ENCODE results near the gene OBSCN.

OBSCN gene

GRCh38 chr1:228161362-228161761, 46.5 kb upstream of the OBSCN start:
- TF ChIP-seq FOXA1 (IDR thresholded peaks at IDR 0.05) (no peak), FOXK2 (IDR thresholded peaks at IDR 0.05) (no peak), HDGF (IDR thresholded peaks at IDR 0.05; ENCODE audit: borderline replicate concordance) (no peak), SP1 (IDR thresholded peaks at IDR 0.05) (no peak), LEF1 (IDR thresholded peaks at IDR 0.05; ENCODE audit: borderline replicate concordance) (no peak), SUZ12 (IDR thresholded peaks at IDR 0.05) (no peak), NFRKB (IDR thresholded peaks at IDR 0.05) (no peak), BHLHE40 (IDR thresholded peaks at IDR 0.05; ENCODE audit: borderline replicate concordance) (no peak), FOXM1 (IDR thresholded peaks at IDR 0.05; ENCODE audit: borderline replicate concordance) (no peak), L3MBTL2 (conservative IDR thresholded peaks at IDR 0.05) (no peak), ELF4 (IDR thresholded peaks at IDR 0.05) (no peak)
- TF ChIP-seq, protein P1, sequence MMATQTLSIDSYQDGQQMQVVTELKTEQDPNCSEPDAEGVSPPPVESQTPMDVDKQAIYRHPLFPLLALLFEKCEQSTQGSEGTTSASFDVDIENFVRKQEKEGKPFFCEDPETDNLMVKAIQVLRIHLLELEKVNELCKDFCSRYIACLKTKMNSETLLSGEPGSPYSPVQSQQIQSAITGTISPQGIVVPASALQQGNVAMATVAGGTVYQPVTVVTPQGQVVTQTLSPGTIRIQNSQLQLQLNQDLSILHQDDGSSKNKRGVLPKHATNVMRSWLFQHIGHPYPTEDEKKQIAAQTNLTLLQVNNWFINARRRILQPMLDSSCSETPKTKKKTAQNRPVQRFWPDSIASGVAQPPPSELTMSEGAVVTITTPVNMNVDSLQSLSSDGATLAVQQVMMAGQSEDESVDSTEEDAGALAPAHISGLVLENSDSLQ (IDR thresholded peaks at IDR 0.05): no peak
- ChIA-PET CTCF (interaction anchor here (0.6 kb wide), 1 partner anchor 31 kb away, joined by 4 read pairs; no protein-coding TSS in a partner anchor), POLR2A (interaction anchor here (1.0 kb wide), 1 partner anchor 30 kb away, joined by 4 read pairs; no protein-coding TSS in a partner anchor)
- no peak for DNase-seq (ENCODE audit: extremely low spot score)

- ChIA-PET CTCF (no interaction called here), POLR2A (interaction anchor here (1.0 kb wide), 1 partner anchor 31 kb away, joined by 4 read pairs; no protein-coding TSS in a partner anchor)
- DNase-seq (ENCODE audit: extremely low spot score): no peak
- TF ChIP-seq SP1 (IDR thresholded peaks at IDR 0.05) (no peak), FOXK2 (IDR thresholded peaks at IDR 0.05) (no peak), SUZ12 (IDR thresholded peaks at IDR 0.05) (no peak), TARDBP (IDR thresholded peaks at IDR 0.05) (no peak), CTBP1 (IDR thresholded peaks at IDR 0.05; ENCODE audit: borderline replicate concordance) (no peak), ZNF384 (IDR thresholded peaks at IDR 0.05) (no peak), HDGF (IDR thresholded peaks at IDR 0.05; ENCODE audit: borderline replicate concordance) (no peak), BHLHE40 (IDR thresholded peaks at IDR 0.05; ENCODE audit: borderline replicate concordance) (no peak), FOXA1 (IDR thresholded peaks at IDR 0.05) (no peak), FOXM1 (IDR thresholded peaks at IDR 0.05; ENCODE audit: borderline replicate concordance) (no peak), L3MBTL2 (conservative IDR thresholded peaks at IDR 0.05) (no peak), ELF4 (IDR thresholded peaks at IDR 0.05) (no peak), LEF1 (IDR thresholded peaks at IDR 0.05; ENCODE audit: borderline replicate concordance) (no peak), NFRKB (IDR thresholded peaks at IDR 0.05) (no peak), ARNT (IDR thresholded peaks at IDR 0.05) (no peak)
- TF ChIP-seq, protein P1 (IDR thresholded peaks at IDR 0.05): no peak
Measured at GRCh38 chr1:228161866-228162265, 46.0 kb upstream of the OBSCN start.

DNA sequence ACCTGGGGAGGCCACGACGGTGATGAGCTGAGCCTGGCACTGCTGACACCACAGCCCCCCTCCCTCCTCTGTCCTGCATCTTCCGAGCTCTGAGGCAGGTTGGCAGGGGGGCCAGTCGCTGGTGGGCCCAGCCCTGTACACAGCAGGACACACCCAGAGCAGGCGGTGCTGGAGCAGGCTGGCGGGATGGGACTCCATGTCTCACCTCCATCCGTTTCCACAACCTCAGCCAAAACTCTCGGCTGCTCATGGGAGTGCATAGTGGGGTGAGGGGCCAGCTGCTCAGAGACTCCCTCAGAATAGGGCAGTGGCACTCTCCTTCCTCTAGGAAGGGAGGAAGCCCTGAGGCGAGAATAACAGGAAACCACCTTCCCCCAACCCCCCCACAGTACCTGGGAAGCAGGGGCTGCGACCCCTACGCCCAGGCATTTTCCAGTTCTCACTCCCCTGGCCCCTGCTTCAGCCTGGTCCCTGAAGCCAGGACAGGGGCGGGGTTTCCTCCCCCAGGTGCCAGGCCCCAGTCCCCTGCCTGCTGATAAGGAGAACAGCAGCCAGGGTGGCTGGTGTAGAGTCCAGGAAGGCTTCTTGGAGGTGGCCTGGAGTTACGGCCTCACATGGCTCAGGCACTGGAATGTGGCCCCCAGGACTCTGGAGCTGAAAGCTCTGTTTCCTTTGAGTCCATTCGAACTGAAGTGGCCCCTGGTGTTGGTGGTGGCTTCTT, 45.4 kb upstream of the OBSCN start:
- CTCF ChIA-PET: no interaction called here
- DNase-seq (ENCODE audit: extremely low spot score): no peak
- TF ChIP-seq ZNF384 (IDR thresholded peaks at IDR 0.05) (no peak), LEF1 (IDR thresholded peaks at IDR 0.05; ENCODE audit: borderline replicate concordance) (no peak), FOXM1 (IDR thresholded peaks at IDR 0.05; ENCODE audit: borderline replicate concordance) (no peak), HDGF (IDR thresholded peaks at IDR 0.05; ENCODE audit: borderline replicate concordance) (no peak), CTBP1 (IDR thresholded peaks at IDR 0.05; ENCODE audit: borderline replicate concordance) (no peak), BHLHE40 (IDR thresholded peaks at IDR 0.05; ENCODE audit: borderline replicate concordance) (no peak), SP1 (IDR thresholded peaks at IDR 0.05) (no peak), ELF4 (IDR thresholded peaks at IDR 0.05) (no peak), TARDBP (IDR thresholded peaks at IDR 0.05) (no peak), ARNT (IDR thresholded peaks at IDR 0.05) (no peak), FOXA1 (IDR thresholded peaks at IDR 0.05) (no peak), NFRKB (IDR thresholded peaks at IDR 0.05) (no peak), FOXK2 (IDR thresholded peaks at IDR 0.05) (no peak), L3MBTL2 (conservative IDR thresholded peaks at IDR 0.05) (no peak), SUZ12 (IDR thresholded peaks at IDR 0.05) (no peak)
- TF ChIP-seq, protein P1 (IDR thresholded peaks at IDR 0.05): no peak
- POLR2A ChIA-PET: interaction anchor here (1.0 to 4.3 kb wide), 2 partner anchors 11 to 31 kb away, joined by 4 to 55 read pairs; partner anchors contain the start of gene GJC2

- CTCF ChIA-PET: no interaction called here
- DNase-seq (ENCODE audit: extremely low spot score): no peak
- no peak for TF ChIP-seq CTBP1 (IDR thresholded peaks at IDR 0.05; ENCODE audit: borderline replicate concordance)
- TF ChIP-seq HDGF (IDR thresholded peaks at IDR 0.05; ENCODE audit: borderline replicate concordance): no peak
- no peak for TF ChIP-seq ELF4 (IDR thresholded peaks at IDR 0.05)
- no peak for TF ChIP-seq FOXK2 (IDR thresholded peaks at IDR 0.05)
- no peak for TF ChIP-seq FOXA1 (IDR thresholded peaks at IDR 0.05)
- no peak for TF ChIP-seq L3MBTL2 (conservative IDR thresholded peaks at IDR 0.05)
- TF ChIP-seq LEF1 (IDR thresholded peaks at IDR 0.05; ENCODE audit: borderline replicate concordance): no peak
- TF ChIP-seq SUZ12 (IDR thresholded peaks at IDR 0.05): no peak
- no peak for TF ChIP-seq ARNT (IDR thresholded peaks at IDR 0.05)
- TF ChIP-seq BHLHE40 (IDR thresholded peaks at IDR 0.05; ENCODE audit: borderline replicate concordance): no peak
- TF ChIP-seq, protein P1 (IDR thresholded peaks at IDR 0.05): no peak
- TF ChIP-seq NFRKB (IDR thresholded peaks at IDR 0.05): no peak
- TF ChIP-seq TARDBP (IDR thresholded peaks at IDR 0.05): no peak
- TF ChIP-seq SP1 (IDR thresholded peaks at IDR 0.05): no peak
- TF ChIP-seq FOXM1 (IDR thresholded peaks at IDR 0.05; ENCODE audit: borderline replicate concordance): no peak
- TF ChIP-seq ZNF384 (IDR thresholded peaks at IDR 0.05): no peak
- POLR2A ChIA-PET: interaction anchor here (1.2 to 4.3 kb wide), 3 partner anchors 12 to 295 kb away, joined by 3 to 55 read pairs (median 8); partner anchors contain the start of gene GJC2
Measured at GRCh38 chr1:228163007-228163753, 44.7 kb upstream of the OBSCN start.

All from HEK293T (cell line).